ENCODE results near the gene TJP1.
"Not testable (repeated sequence)": the region's sequence is repeated elsewhere in the genome, so short reads cannot be mapped to it uniquely, and the experiment has no call there.

Gene TJP1

GRCh38 chr15:29838352-29839010, 16.2 kb upstream of the TJP1 start:
- no peak for DNase-seq (ENCODE audit: low read depth)

- DNase-seq (ENCODE audit: low read depth) = no peak
These were observed 13.0 kb upstream of the TJP1 start for GRCh38 chr15:29835301-29835700.

DNA sequence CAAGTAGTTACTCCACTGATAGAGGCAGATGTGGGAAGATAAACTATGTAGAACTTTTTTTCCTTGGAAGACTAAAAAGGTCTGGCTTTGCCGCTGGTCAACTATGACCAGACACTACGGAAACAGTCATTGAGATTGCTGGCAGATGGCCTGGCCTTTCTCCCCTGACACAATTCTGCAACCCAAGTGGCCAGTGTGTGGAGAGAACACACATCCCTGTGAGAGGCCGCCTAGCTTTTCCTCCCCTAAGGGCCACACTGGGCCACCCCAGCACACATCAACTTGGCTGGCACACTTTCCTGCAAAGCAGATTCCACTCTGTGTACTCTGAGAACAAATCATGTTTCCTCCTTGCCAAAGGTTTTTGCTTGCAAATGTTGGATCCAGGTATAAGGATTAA, 10.4 kb upstream of the TJP1 start:
- no peak for DNase-seq (ENCODE audit: low read depth)

- no peak for DNase-seq (ENCODE audit: low read depth)
These were observed 4.9 kb upstream of the TJP1 start for GRCh38 chr15:29826908-29827820.

DNA sequence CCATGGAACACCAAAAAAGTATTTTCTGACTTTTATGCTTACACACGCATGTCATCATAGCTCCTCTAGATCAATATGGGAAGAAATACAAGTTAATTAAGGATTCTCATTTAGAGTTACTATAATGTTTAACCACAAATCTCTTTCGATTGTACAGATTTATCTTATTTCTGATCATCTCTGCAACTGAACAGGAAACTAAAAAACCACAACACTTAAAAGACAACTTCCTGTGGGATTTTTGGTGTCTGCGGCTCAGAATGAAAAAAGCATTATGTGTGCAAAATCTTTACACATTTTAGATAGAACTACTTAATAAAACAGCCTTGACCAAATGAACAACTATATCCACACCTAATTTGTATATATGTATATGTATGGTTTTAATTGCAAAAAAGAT, 3.0 kb upstream of the TJP1 start:
- no peak for DNase-seq (ENCODE audit: low read depth)

DNA sequence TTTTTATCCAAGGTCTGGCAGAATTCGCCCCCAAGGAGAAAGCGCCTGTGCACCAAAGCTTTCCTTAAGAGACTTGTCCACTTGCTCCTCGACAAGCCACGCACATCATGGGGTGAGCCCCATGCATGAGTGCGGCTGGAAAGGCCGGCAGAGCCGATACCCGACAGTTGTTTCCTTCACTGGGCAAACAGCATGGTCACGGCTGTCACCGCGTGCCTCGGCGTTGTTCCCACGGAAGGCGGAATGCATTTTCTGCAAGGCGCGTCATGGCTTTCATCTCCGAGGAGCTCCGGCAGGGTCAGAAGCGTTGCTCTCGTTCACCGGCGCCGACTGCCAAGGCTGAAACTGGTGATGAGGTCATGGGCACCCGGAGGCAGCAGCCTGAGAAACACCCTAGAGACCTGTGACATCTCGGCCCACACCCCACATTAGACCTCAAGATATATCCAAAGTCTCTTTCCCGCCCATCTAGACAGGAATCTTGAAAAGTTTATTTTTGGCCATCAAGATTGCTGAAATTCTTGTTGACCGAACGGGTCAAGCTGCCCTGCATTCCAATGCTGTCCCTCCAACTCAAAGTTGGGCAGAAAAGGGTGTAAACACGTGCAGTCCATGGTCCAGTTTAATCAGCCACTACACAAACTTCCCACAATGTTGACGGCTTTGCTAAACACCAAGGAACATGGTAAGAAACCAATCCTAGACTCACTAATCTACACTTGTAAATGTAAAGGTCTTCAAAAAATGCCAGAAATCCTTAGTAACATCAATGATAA, 604 bp upstream of the TJP1 start:
- DNase-seq (ENCODE audit: low read depth) = no peak

DNA sequence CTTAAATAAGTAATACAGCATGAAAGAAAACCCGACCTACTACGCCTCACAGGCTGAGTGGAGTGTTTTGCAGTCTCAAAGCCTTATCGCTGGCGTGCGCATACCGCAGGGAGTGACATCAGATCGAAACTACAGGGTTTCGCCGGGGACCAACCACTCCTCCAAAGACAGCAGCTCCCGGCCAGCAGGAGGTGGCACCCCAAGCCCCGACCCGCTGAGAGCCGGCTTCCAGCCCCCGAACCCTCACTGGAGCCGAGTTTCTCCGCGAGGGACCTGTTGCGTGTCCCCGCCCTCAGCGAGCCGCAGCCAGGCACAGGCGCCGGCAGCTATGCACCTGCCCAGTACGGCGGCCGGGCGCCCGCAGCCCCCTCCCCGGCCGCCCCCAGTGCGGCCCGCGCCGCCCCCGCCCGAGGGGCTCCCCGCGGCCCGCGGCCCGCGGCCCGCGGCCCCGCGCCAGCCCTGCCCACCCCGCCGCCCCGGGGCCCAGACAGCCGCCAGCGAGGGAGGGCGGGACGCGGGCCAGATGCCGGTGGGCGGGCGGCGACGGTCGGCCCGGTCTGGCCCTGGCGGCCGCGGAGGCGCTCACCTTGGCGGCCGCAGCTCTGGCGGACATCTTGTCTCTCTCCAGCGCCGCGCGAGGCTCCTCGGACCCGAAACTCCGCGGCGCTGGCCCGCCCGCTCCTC, 710 bp downstream of the TJP1 start:
- peak; percentile 7 for DNase-seq (ENCODE audit: low read depth)

- DNase-seq (ENCODE audit: low read depth) = no peak
These were observed 1.7 kb downstream of the TJP1 start for GRCh38 chr15:29820394-29821154.

DNA sequence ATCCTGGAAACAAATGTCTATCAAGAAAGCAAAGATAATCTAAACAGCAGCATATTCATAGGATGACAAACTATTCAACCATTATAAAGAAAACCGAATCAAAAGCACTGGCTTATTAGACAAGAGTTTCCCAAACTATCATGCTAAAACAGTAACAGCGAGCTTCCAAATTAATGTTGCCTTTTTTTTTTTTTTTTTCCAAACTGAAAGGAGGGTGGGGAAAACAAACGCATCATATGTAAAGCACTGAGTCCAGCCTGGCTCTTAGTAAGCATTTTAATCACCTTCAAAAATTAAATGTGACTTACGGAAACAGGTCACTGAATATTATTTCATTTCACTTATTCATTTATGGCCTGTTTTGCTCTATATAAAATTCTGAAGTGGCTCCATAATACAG, 2.3 kb downstream of the TJP1 start:
- no peak for DNase-seq (ENCODE audit: low read depth)

DNA sequence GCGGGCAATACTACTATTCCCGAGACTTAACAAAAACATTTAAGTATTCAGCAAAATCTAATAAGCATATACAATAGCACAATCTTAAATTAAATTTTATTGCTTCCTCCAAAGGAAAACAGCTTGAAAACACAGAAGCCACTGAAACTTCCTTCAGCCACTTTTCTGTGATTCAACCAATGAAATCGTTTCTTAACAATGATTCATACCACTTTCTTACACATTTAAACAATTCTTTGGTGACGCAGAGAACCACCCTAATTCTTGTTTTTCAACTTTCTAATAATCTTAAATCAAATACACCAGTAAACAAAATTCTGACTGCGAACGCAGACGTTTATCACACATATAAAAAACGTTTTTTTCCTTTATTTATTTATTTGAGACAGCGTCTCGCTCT, 4.1 kb downstream of the TJP1 start:
- DNase-seq (ENCODE audit: low read depth) = no peak

- not testable (repeated sequence) for DNase-seq (ENCODE audit: low read depth)
These were observed 4.8 kb downstream of the TJP1 start for GRCh38 chr15:29817455-29817854.

- no peak for DNase-seq (ENCODE audit: low read depth)
These were observed 7.1 kb downstream of the TJP1 start for GRCh38 chr15:29815000-29815710.

DNA sequence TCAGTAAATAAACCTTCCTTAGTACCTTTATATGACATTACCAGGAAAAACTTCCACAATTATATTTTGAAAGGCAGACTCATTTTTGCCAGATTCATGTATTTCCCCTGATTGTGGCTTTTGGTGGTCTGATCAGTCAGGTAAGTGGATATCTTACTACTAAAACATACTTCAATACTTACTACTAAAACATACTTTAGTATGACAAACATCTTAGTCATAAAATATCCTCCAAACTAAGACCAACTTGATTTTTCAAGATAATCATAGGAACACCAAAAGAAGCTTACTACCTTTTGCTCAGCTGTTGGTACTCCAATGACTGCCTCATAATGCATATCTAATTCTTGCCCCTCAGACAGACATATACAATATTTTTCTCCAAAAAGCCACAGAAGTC, 9.3 kb downstream of the TJP1 start:
- no peak for DNase-seq (ENCODE audit: low read depth)

DNA sequence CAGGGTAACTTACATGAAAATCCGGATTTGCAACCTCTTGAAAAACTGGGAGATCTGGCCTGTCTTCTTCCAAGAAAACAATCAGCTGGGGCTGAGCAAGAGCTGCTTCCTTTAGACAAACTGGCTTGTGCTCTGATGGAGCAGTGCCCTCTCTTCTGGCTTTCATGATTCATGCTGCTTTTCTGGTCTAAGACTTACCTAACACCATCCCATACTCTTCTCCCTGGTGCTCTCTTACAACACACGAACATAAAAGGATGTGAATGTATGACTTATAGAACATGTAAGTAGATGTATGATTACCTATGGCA, 9.9 kb downstream of the TJP1 start:
- DNase-seq (ENCODE audit: low read depth) = no peak

DNA sequence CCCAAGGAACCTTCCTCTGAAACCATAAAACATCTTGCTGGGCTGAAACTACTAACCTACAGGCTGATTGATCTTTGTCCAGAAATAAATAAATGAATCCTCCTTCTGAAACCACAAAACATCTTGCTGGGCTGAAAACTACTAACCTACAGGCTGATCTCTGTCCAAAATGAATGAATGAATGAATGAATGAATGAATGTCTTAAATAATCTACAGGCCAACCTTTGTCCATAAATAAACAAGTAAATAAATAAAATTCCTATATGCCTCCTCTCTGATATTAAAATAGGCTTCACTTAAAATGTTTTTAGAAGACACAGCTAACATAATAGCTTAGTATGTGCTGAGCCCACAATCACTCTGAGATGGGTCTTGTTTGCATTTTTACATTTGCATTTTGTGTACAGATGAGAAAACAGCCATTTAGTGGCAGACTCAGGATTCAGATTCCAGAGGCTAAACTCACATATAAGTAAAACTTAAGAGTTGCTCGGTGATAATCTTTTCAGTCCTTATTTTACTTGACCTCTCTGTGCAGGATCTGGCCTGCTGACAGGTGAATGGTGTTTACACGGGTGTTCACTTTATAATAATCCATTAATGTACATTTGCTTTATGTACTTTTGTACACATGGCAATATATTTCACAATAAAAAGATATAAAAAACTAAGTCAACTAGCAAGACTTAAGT, 10.4 kb downstream of the TJP1 start:
- DNase-seq (ENCODE audit: low read depth) = no peak

DNA sequence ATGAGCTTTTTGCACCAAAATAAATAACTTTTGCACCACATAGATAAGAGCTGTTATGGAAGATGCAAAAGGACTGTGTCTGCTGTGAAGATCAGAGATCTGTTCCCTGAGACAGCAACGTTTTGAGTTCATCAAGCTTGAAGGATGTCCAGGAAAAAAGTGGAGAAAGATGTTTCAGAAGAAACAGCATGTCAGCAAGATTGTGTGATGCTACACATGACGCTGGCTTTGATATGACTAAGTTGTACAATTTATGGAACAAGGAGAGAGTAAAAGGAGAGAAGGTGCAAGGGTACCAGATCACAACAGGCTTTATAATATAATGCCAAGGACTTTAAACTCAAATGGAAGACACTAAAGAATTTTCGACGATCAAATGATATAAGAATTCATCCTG, 16.6 kb downstream of the TJP1 start:
- DNase-seq (ENCODE audit: low read depth) = no peak

GRCh38 chr15:29805043-29805707, 17.1 kb downstream of the TJP1 start:
- DNase-seq (ENCODE audit: low read depth) = no peak

DNA sequence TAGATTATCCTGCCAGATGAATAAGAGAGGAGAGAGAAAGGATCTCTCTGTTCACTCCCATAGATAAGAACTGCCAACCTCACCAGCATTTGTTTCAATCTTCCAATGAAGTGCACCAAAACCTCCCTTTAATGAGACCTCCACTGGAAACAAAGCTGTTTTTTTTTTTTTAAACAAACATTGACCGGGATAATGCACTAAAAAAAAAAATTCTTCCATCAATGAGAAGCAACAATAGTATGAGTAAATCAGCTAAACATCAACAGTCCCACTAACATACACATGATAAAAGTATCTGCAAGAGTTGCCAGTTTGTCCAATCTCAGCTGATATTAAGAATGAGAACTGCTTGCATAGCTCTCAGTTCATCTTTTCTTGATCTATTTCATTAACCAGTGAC, 19.9 kb downstream of the TJP1 start:
- no peak for DNase-seq (ENCODE audit: low read depth)

- no peak for DNase-seq (ENCODE audit: low read depth)
These were observed 21.5 kb downstream of the TJP1 start for GRCh38 chr15:29800491-29801366.

Measured in activated T-cell treated with anti-CD3 and anti-CD28 coated beads for 24 hours (primary cell).